ENCODE results near the gene CDK5RAP1. TPM values are rescaled to one million over a fixed set of nuclear protein-coding genes. Genes with fewer than 3 reads are reported as not detected.

CDK5RAP1 gene
- total and polyA plus RNA-seq, 2 of the 4 experiments (the other 2 are of a cell fraction) = 23.9 to 28.1 TPM

GRCh38 chr20:33372993-33373441 is 28.3 kb downstream of the CDK5RAP1 start:
- Histone ChIP-seq H3K4ac (ENCODE audit: low read depth, low read length) (peak overlapping the region; percentile 90), H3K4me3 (ENCODE audit: insufficient read depth, low read depth, low read length) (no peak overlapping the region), H4K8ac (ENCODE audit: low read depth in 2 of 2, low read length in 2 of 2) (peak overlapping the region in 1 of 2 experiments; percentile 67; a peak in 2 of 4 replicates), H3K4me2 (ENCODE audit: low read depth, low read length) (no peak overlapping the region), H2BK5ac (ENCODE audit: low read depth, low read length, poor library complexity, severe bottlenecking) (peak overlapping the region; percentile 88), H3K56ac (ENCODE audit: extremely low read depth, insufficient read depth, low read length) (no peak overlapping the region), H2AFZ (replicated peaks; ENCODE audit: low read length, poor library complexity) (no peak overlapping the region), H4K91ac (ENCODE audit: insufficient read depth, low read depth, low read length) (peak overlapping the region; percentile 66; the same call in 1 of the 2 replicates), H2BK15ac (ENCODE audit: low read depth, low read length) (peak overlapping the region; percentile 59; the same call in 1 of the 3 replicates), H3K4me1 (ENCODE audit: control insufficient read depth, insufficient read depth, low read length) (peaks cover 7% of the 10 kb centered on the region), H3K18ac (ENCODE audit: low read depth, low read length) (peak overlapping the region; percentile 76), H2AK5ac (ENCODE audit: low read depth, low read length) (peak overlapping the region; percentile 97), H4K20me1 (ENCODE audit: insufficient read depth, low read length) (peaks cover 14% of the 10 kb centered on the region), H3K23ac (ENCODE audit: low read depth, low read length) (peak overlapping the region; percentile 22; the same call in 1 of the 2 replicates), H2BK120ac (ENCODE audit: low read depth, low read length) (peak overlapping the region; percentile 55), H2AK9ac (replicated peaks; ENCODE audit: low read depth, low read length, poor library complexity) (no peak overlapping the region), H3K9me3 (ENCODE audit: control insufficient read depth, insufficient read depth, low read length) (no peaks in the 10 kb centered on the region), H3K36me3 (ENCODE audit: control insufficient read depth, insufficient read depth, low read length) (peaks cover 17% of the 10 kb centered on the region), H3K27me3 (ENCODE audit: control insufficient read depth, insufficient read depth, low read length) (no peaks in the 10 kb centered on the region), H2BK20ac (ENCODE audit: low read depth, low read length) (peak overlapping the region; percentile 46; the same call in 1 of the 2 replicates), H3K9me1 (ENCODE audit: insufficient read depth, low read length) (peaks cover 11% of the 10 kb centered on the region), H4K5ac (ENCODE audit: low read depth, low read length) (peak overlapping the region; percentile 31), H3K79me1 (ENCODE audit: low read depth in 1 of 2, low read length in 2 of 2) (peaks cover 0 to 4% of the 10 kb centered on the region in 2 experiments; a peak in 1 of 4 replicates), H3K9ac (ENCODE audit: low read depth, low read length) (no peak overlapping the region), H3K27ac (ENCODE audit: insufficient read depth, low read length) (peak overlapping the region; percentile 19; the same call in 1 of the 2 replicates), H3K14ac (replicated peaks; ENCODE audit: low read depth, low read length) (peak overlapping the region; percentile 51)
- CTCF ChIA-PET = interaction anchor here (0.6 kb wide), 1 partner anchor 54 kb away, joined by 4 read pairs; no protein-coding TSS in a partner anchor
- peak; percentile 21 for ATAC-seq (ENCODE audit: low read depth)
- intact Hi-C loops (cut with micrococcal nuclease) = no loop called here
- BruUV-seq (replicated peaks) = TSS peak; percentile 33
- WGBS, 2 experiments (ENCODE audit: extremely low coverage in 2 of 2, insufficient read length in 1 of 2) = no CpG with 5 or more reads among the region's 4 CpGs
- dilution Hi-C loops (cut with HindIII; ENCODE audit: low sequenced_read_pairs, unreplicated experiment) = no loop called here
- TF ChIP-seq CEBPB (IDR thresholded peaks at IDR 0.05; ENCODE audit: low read depth, low read length) (peak; percentile 73), CTCF (conservative IDR thresholded peaks at IDR 0.05; ENCODE audit: low read depth, low read length) (no peak)
- POLR2A ChIA-PET (ENCODE audit: unreplicated experiment) = no interaction called here
- peak; percentile 72 for DNase-seq
- in situ Hi-C loops (cut with MboI; ENCODE audit: low sequenced_read_pairs) = no loop called here

Measured in IMR-90 (cell line).